GM12892 (cell line): Measurements from ENCODE around the gene IL1RAP.

Source experiments
- DNase-seq: peaks from one replicate; pipeline ENCODE4 v3.0.0; 2011; ENCODE audit not compliant: insufficient read length
- FAIRE-seq: peaks from 2 replicates; lab custom pipeline; 2011; peaks lifted over from hg19 to GRCh38; lab: Jason Lieb, UNC
- POLR2A ChIP-seq: IDR thresholded peaks from 2 replicates; pipeline ENCODE4 v1.6.1; 2011; ENCODE audit warnings: low read depth, low read length, control low read depth
- POLR2AphosphoS5 ChIP-seq: IDR thresholded peaks from 2 replicates; pipeline ENCODE4 v1.6.1; 2011; ENCODE audit warnings: low read depth, low read length, control low read depth
- TAF1 ChIP-seq: IDR thresholded peaks from 2 replicates; pipeline ENCODE4 v1.6.1; 2011; ENCODE audit warnings: low read depth, mild to moderate bottlenecking, control low read depth, low read length, borderline replicate concordance

Gene IL1RAP

DNA sequence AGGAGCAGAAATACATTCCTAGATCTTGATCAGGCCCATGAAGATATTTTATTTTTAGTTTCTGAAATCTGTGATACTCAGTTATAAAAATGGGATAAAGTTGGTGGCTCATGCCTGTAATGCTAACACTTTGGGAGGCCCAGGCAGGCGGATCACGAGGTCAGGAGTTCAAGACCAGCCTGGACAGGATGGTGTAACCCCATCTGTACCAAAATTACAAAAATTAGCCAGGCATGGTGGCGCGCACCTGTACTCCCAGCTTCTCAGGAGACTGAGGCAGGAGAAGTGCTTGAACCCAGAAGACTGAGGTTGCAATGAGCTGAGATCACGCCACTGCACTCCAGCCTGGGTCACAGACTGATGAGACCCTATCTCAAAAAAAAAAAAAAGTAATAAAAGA is 105.5 kb downstream of the IL1RAP start:
- TF ChIP-seq POLR2A (no peak), TAF1 (no peak), POLR2AphosphoS5 (no peak)
- FAIRE-seq = no peak
- DNase-seq = no peak

DNA sequence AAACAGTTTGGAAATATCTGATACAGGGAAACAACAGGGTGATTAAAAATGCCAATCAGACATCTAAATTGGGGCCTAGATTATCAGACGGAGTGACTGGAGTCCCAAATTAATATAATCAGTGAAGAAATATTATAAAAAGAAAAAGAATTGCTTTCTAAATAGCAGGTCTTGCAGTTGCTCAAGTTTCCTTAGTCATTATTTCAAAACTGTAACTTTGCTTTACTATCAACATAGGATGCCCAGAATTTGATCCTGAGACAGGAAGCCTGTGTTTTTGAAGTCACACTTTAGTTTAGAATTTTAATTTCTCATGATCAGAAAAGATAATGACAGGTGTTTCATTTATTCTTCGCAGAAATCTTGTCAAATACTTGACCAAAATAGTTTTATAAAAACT is 105.9 kb downstream of the IL1RAP start:
- TF ChIP-seq POLR2A (no peak), TAF1 (no peak), POLR2AphosphoS5 (no peak)
- no peak for DNase-seq
- FAIRE-seq = no peak

DNA sequence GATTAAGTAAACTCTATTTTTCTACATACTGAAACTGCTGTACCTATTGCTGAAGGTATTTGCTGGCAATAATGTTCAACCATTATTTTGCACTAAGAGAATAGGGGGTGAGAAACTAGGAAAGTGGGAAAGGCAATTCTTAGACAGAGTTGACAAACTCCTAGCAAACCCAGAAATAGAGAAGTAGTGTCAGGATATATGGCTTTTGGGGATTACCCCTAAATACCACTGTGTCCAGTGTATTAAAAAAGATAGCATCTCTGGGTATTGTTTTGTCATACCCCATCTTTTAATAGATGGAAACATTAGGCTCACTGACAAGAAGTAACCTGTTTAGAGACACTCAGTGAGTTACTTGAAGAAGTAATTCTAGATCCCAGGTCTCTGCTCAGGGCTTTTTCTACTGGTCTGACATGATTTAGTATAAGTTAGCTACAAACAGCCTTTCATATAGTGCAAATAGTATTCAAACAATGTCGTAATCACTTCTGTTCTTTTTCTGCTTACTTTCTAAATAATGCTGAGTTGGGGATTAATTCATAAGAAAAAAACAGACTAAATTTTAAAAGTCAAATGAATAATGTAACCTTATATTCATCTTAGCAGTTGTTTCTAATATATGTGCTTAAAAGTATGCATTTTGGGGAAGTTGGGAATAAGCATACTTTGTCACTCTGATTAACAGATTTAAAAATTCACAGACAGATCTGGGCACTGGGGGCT is 107.2 kb downstream of the IL1RAP start:
- DNase-seq (no peak), FAIRE-seq (no peak)
- TF ChIP-seq POLR2AphosphoS5 = no peak
- no peak for TF ChIP-seq TAF1
- TF ChIP-seq POLR2A = no peak

DNA sequence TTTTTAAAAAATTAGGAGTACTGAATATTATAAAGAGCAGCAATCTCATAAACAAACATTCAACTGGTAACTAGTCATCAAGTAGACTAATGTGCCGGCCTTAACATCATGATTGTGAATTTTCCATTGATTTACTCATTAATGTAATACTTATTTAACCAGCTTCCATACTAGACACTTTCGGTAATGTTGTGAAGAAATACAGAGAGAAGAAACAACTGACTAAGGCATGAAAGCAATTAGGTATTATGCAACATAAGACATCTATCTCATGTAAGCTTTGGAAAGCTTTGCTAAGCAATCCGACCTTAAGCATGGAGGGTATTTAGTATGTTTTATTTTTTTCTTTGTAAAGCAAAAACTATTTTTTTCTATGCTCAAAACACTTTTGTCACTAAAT is 108.0 kb downstream of the IL1RAP start:
- no peak for DNase-seq
- FAIRE-seq = no peak
- no peak for TF ChIP-seq TAF1
- TF ChIP-seq POLR2A = no peak
- TF ChIP-seq POLR2AphosphoS5 = no peak

DNA sequence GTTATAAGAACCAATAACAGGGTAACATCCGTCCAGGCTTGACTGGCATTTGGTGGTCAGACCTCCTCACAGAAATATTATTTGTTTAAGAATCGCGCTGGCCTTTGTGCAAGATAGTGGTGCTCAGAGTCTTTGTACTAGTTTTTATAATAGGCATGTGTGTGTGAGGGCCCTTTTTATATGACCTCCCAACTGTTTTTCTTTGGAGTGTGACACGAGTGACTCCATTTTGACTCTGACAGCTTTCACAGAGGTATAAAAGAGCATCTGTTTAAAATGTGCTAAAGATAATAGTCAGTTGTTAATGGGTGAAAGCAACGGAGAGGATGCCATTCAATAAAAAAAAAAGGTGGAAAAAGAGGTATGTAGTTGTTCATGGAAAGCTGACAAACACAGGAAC is 110.4 kb downstream of the IL1RAP start:
- TF ChIP-seq TAF1 (no peak), POLR2A (no peak), POLR2AphosphoS5 (no peak)
- FAIRE-seq (no peak), DNase-seq (no peak)

DNA sequence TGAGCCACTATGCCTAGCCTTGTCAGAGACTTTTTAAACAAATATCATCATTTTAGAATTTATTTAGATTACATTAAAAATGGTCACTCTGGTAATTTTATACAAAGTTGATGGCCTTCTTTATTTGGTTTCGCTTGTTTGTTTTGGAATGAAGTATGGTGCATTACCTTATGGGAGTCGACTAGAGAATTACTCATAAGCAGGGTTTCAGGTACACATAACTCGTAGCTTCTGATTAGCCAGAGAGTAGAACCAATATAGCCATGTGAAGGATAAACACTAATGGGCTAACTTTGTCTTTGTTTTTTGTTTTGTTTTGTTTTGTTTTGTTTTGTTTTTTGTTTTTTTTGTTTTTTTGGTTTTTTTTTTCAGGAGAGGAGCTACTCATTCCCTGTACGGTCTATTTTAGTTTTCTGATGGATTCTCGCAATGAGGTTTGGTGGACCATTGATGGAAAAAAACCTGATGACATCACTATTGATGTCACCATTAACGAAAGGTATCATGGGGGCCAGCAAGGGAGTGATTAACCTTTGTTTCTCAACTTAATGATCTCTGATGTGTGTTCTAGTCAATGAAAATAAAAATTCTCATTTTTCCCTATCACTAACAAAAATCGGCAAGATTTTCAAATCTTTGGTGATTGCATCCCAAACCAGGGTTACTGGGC is 113.2 kb downstream of the IL1RAP start:
- TF ChIP-seq POLR2AphosphoS5 = no peak
- FAIRE-seq = no peak
- no peak for DNase-seq

DNA sequence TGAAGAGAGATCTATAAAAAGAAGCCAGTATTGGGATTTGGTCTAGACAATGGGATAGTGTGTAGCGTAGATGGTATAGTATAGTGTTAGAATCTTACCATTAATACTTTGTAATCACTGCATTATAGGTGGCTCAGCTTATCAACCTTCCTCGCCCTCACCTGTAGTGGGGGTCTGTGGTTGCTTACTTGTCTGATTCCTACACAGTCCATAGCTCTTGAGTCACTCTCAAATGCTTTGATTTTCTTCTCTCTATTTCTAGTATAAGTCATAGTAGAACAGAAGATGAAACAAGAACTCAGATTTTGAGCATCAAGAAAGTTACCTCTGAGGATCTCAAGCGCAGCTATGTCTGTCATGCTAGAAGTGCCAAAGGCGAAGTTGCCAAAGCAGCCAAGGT is 115.2 kb downstream of the IL1RAP start:
- FAIRE-seq = no peak
- no peak for TF ChIP-seq POLR2AphosphoS5

DNA sequence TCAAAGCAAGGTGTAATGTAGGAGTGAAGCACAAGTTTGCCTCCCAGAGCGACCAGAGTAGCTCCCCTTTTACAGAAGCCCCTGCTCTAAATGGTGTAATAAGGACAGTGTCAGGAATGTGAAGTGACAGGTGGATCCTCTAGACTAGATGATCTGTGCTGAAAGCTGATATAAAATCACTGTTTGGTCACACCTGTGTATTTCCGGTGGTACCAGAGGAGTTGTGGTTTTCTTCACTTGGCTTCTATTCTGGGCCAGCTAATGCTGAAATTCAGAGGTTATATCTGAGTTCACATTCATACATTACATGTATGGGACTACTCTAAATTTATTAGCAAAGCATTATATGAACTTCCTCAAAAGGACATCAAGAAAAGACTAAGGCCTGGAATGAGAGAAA is 117.4 kb downstream of the IL1RAP start:
- no peak for TF ChIP-seq POLR2AphosphoS5
- TF ChIP-seq POLR2A = no peak
- TF ChIP-seq TAF1 = no peak
- no peak for DNase-seq
- FAIRE-seq = no peak

More for the DNA sequence above, 115.2 kb downstream of the IL1RAP start:
- DNase-seq = no peak

DNA sequence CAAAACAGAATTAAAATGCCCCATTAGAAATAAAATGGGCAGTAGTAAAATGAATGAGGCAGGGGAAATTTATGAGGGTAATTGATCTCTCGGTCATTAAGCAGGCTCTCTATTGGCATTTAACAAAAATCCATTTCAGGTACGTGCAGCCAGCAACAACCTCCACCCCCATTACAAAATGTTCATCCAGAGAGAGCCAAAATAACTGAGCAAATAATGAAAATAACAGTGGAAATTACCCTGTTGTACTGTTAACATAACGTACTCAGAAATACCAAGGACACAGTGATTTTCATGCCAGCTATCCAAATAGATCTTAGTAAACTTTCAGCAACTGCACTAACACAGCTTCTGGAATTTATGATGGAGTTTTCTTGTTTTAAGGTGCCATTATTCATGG is 127.7 kb downstream of the IL1RAP start:
- FAIRE-seq (no peak), DNase-seq (no peak)
- TF ChIP-seq POLR2AphosphoS5 = no peak

DNA sequence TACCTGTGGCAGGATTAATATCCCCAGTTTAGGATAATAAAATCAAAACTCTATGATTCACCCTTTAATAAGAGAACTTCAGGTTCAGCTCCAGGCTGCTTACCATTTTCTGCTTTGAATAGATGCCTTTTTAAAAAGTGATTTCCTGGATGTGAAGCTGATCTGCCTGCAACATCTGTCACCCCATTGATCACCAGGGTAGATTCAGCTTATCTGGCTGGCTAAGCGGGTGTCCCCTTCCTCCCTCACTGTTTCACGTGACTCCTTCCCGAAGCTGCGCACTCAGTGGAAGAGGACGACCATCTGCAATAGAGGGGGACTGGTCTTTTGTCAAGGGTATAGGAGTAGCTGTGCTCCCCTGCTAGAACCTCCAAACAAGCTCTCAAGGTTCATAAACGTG is 128.1 kb downstream of the IL1RAP start:
- no peak for DNase-seq
- FAIRE-seq = no peak
- TF ChIP-seq TAF1 (no peak), POLR2A (no peak), POLR2AphosphoS5 (no peak)

DNA sequence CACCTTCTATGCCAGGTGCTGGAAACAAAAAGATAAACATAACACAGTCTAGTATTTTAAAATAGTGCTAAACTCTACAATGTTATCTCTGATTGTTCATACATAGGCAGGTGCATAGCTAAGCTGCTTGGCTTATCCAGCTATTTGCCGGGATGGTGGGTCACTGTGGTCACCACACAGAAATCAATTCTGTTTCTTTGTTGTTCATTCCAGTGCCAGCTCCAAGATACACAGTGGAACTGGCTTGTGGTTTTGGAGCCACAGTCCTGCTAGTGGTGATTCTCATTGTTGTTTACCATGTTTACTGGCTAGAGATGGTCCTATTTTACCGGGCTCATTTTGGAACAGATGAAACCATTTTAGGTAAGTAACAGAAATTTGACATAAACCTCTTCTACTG is 130.2 kb downstream of the IL1RAP start:
- DNase-seq (no peak), FAIRE-seq (no peak)
- TF ChIP-seq POLR2AphosphoS5 = no peak
- TF ChIP-seq TAF1 = no peak
- no peak for TF ChIP-seq POLR2A

DNA sequence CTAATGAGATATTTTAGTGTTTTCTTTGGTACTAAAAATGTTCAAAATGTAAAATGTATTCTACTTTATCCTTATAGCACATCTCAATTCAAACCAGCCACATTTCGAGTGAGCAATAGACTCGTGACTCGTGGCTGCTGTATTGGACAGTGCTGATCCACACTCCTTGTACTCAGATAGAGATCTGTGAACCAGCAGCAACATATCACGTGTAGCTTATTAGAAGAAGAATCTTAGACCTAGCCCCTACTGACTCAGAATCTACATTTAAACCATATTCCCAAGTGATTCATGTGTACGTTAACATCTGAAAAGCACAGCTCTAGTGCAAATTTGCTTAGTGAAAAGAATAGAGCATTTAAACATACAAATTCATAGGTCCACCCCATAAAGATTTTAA is 130.9 kb downstream of the IL1RAP start:
- TF ChIP-seq TAF1 (no peak), POLR2AphosphoS5 (no peak), POLR2A (no peak)
- FAIRE-seq (no peak), DNase-seq (no peak)

DNA sequence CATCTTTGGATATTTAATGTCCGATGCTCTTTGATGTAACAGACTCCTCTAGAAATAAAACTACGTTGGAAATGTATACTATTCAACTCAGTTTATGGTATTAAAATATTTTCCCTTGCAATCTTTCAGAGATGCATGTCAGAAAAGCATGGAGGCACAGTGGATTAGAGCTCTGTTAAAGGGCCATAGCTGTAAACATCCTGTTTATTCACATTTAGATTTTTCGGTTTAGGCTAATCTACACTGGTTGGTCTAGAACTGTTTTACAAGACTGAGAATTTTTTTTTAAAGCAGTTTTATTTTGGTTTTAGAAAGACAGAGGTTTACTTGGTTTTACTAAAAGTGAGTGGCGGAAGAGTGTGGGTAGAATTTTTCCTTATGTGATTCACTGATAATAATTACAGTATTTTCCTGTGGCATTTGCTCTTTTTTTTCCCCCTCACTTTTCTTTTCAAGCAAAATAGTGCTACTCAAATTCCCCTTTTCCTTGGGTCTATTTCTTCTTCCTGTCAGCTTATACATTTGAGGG is 132.1 kb downstream of the IL1RAP start:
- no peak for FAIRE-seq
- no peak for DNase-seq
- no peak for TF ChIP-seq POLR2AphosphoS5
- TF ChIP-seq POLR2A = no peak
- no peak for TF ChIP-seq TAF1
